Fibroblast of gingiva (primary cell): ENCODE measurements around the gene BCL2A1.
A peak's percentile ranks its signal among the peaks of the same experiment; 100 is the strongest.
"Not testable (repeated sequence)": the region's sequence is repeated elsewhere in the genome, so short reads cannot be mapped to it uniquely, and the experiment has no call there.

Source experiments
- DNase-seq: peaks from one replicate; pipeline ENCODE4 v3.0.0-alpha.2; 2011; ENCODE audit warnings: low read depth

Gene BCL2A1

DNA sequence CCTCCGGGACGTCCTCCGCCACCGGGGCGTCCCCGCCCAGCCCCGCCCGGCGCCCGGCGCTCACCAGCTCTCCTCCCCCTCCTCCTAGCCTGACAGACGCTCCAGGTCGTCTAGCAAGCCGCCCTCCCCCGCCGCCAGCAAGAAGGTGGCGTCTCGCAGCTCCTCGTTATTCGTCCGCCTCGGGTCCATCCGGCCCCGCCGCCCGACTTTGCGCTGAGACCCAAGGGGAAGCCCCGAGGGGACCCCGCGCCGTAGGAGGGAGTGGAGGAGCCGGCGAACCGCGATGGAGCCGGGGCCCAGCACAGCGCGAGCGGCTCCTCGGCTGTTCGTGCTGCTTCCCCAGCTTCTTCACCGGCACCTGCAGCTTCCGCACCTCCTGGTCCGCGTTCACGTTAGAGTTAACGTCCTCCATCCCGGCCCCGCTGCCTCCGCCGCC is 47.9 kb downstream of the BCL2A1 start:
- peak; percentile 50 for DNase-seq

DNA sequence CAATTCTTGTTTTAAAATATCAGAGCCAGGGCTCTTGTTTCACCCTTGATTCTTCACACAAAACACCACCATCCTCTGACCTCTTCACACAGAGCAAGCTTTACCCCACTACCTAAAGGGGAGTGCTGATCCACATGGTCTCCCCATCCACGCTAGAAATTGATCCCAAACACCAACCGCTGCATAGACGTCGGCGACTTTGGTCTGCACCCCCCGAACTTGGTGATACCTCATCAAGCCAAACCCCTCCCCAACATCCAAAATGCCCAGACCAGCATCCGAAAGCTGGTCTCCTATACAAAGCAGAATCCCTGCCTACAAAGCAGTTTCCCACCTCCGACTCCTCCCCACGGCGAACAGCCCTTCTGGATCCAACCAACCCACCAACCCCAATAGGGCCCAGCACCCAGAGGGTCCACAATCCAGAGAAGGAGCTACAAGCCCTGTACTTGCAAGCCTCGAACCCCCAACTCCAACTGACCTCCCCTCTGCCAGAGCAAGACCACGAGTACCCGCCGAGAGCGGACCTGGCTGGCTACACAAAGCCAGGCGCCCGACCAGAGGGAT is 48.4 kb downstream of the BCL2A1 start:
- no peak for DNase-seq

DNA sequence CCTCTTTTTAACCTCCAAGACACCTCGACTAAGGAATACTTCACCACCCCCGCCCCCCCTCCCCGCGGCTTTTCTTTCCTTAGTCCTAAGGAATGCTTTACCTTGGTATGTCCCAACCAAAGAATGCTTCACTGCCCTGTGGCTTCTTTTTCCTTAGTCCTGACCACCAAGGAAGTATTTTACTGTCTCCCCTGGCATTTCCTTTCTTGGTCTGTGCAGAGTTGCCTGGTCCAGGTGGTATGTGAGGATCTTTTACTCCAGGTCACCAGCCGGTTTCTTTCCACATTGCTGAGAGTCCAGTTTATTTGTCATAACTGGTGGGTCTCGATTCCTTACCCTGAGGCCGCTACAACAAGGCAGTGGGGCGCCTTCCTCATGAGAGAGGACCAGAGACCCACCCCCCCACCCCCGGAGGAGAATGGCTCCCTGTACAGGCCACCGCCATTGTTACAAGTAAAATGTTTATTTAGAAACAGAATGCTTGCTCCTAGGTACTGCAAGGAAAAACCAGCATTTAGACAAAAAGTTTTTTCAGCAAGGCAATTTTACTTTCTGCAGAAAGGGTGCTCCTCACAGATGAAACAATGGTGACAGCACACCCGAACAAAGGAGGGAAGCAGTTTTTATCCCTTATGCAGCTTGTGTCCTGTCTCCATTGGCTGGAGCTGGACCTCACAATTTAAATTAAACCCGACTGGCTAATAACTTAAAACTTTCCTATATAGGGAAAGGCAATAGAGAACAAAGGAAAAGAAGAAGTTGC is 51.1 kb downstream of the BCL2A1 start:
- DNase-seq: no peak

DNA sequence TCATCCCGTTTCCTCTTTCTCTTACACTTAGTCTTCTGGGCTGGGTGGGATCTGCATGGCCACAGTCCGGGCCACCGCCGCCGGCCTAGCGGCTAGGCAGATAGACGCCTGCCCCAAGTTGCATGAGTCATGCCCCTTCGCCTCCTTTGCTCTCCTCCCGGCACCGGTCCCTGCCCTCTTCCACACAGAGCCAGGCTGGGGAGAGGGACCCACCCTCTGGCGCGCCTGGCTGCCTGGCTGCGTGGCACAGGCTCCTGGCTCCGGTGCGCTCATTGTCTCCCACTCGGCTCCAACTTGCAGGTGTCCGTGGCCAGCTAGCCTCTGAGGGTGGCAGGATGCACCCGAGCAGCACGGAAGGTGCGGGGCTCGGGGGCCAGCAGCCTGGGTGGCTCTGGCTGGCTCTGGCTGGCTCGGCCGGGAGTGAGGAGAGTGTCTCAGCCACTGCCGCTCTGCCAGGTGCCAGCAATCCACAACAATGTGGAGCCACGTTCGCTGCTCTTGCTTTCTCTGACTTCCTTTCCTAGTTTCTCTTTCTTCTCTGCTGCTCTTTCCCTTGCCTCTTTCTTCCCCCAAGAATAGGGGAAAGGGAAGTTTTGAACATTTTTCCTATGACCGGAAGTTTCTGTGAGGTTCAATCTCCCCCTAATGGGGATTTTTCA is 51.8 kb downstream of the BCL2A1 start:
- DNase-seq: no peak

DNA sequence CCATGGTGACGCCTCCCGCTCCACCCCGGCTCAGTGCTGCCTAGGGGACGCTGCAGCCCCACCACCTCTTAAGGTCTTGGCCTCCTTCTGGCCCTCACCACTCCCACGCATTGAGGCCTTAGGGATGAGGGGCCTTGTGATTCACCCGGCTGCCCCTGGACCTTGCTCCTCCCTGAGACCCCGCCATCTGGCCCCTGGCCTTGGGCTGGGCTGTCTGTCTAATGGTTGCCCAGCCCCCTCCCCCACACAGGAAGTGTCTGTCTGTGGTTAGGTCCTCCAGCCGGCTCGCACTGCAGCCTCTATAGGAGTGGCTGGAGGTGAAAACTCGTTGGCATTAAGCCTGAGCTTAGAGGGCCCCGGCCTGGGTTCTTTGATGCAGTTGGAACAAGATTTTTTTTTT is 52.7 kb downstream of the BCL2A1 start:
- no peak for DNase-seq

DNA sequence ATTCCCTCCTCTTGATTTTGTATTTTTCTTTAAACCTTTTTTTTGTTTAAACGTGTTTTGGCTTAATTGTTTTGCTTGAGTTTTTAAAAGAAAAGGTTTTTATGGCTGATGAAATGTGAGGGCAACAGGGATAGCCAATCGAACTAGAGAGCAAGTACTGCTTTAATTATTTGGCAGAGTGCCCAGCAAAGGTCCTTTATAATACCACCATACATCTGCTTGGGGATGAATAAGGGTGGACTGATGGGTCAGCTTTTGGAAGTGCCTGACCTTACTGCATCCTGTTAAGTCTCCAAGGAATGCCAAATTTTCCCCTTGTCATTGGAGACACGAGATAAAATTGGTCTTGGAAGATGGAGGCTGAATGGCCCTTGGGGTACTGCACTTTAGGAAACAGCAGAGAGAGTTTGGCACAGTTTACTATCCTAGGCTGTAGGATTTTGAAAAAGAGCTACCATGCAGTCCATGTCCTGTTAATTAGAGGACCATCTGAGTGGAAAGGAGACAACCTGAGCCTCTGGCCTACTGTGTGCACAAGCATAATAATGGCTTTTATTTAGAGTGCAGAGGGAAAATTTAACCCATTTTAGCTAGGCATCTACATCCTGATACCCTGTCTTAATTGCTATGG is 54.4 kb downstream of the BCL2A1 start:
- DNase-seq: no peak

DNA sequence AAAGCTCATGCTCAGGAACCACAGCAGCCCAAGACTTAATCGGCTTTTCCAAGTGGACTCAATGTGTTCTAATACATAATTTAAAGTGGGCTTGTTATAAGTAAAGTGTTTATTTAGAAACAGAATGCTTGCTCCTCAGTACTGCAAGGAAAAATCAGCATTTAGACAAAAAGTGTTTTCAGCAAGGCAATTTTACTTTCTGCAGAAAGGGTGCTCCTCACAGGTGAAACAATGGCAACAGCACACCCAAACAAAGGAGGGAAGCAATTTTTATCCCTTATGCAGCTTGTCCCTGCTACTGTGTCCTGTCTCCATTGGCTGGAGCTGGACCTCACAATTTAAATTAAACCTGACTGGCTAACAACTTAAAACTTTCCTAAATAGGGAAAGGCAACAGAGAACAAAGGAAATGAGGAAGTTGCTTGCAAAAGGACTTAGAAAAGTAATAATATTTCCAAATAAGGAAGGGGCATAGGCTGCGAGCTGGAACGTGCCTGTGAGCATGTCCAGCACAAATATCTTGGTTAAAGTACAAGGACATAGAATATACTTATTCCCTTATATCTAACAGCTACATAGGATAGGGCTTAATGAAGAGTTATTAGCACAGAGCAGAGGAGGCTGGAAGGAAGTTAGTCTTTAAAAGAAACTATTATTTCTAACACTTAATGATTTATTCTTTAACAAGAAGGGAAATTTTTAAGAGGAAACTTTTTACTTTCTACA is 55.1 kb downstream of the BCL2A1 start:
- DNase-seq: not testable (repeated sequence)

DNA sequence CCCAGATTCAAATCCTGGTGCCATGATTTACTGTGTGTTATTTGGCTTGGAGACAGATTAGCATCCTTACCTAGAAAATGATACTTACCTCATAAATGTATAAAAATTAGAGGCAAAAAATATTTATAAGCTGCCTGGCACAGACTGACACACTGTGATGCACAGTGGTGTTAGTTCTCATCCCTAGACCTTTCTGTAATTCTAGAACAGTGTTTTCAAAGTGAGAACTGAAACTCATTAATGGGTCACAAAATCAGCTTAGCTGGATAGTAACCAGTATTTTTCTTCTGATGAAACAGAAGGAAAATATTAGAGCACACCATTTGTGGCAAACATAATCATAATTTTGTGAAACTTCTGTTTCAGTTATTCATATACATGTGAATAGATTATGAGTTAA is 56.3 kb downstream of the BCL2A1 start:
- DNase-seq: no peak
